LNCaP clone FGC (cell line): ENCODE measurements around the gene S1PR3.
A peak's percentile ranks its signal among the peaks of the same experiment; 100 is the strongest.

Experiments used
- DNase-seq: peaks from one replicate; pipeline ENCODE4 v3.0.0-alpha.2; 2011; ENCODE audit warnings: low read depth
- H3K4me3 ChIP-seq: 2 replicates; pipeline ENCODE4 v1.5.1; 2011; ENCODE audit warnings: mild to moderate bottlenecking, low read depth, low read length, control low read depth
- CTCF ChIP-seq: IDR thresholded peaks from 2 replicates; pipeline ENCODE4 v1.5.1; 2012; ENCODE audit warnings: mild to moderate bottlenecking; ENCODE audit not compliant: control insufficient read depth, insufficient read depth; ENCODE audit errors: extremely low read depth

S1PR3 gene

DNA sequence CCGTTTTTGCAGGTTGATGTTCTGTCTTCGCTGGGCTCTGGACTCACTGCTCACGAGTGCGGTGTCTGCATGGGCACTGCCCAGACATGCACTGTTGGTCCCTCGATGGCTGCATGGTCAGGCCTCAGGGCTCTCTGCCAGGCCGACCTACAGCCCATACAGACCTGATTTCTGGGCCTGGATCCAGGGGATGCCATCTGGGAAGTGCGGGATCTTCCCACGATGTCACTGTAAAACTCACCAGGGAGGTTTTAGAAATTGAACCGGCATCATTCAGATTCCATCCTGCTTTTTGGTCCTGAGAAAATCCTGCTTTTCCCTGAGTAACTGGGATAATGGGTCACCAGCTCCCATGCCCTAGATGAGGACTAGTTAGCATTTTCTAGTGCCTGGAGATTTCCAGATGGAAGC is 9.1 kb downstream of the S1PR3 start:
- TF ChIP-seq CTCF: no peak
- no peak for DNase-seq

GRCh38 chr9:89000973-89001916 is 10.0 kb downstream of the S1PR3 start:
- peak; percentile 70 for TF ChIP-seq CTCF
- H3K4me3 ChIP-seq: peak overlapping the region; percentile 41
- DNase-seq: peak; percentile 80

More for the DNA sequence above, 9.1 kb downstream of the S1PR3 start:
- H3K4me3 ChIP-seq: no peak overlapping the region

GRCh38 chr9:89001917-89002540 is 10.8 kb downstream of the S1PR3 start:
- no peak overlapping the region for H3K4me3 ChIP-seq
- no peak for TF ChIP-seq CTCF
- DNase-seq: no peak

DNA sequence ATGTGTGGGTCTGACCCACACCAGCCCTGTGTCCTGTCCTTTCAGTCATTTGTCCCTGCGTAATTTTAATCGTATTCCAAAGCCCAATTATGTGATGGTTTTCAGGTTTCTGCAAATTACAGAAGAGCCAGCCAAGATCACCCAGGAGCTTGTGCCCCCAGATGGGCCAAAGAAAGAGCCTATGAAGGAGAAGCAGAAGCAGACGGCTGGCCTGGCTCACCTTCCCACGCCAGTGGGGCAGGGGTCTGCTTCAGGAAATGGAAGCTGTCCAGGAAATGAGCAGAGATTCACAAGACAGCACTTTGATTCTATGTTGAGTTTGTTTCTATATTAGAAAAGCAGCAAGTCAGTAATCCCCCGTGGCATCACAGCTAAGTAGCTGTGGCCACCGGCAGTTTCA is 11.7 kb downstream of the S1PR3 start:
- no peak overlapping the region for H3K4me3 ChIP-seq
- DNase-seq: no peak
- TF ChIP-seq CTCF: no peak

GRCh38 chr9:89005323-89005722 is 14.1 kb downstream of the S1PR3 start:
- H3K4me3 ChIP-seq: no peak overlapping the region
- TF ChIP-seq CTCF: no peak
- no peak for DNase-seq

- H3K4me3 ChIP-seq: no peak overlapping the region
- TF ChIP-seq CTCF: no peak
- no peak for DNase-seq
Observed at GRCh38 chr9:89006267-89006666, 15.0 kb downstream of the S1PR3 start.
